ENCODE data around the gene SPINT1.
A peak's percentile ranks its signal among the peaks of the same experiment; 100 is the strongest.

The SPINT1 gene

GRCh38 chr15:40894681-40895448, 51.0 kb downstream of the SPINT1 start:
- peak; percentile 31 to 50 for DNase-seq

- DNase-seq: no peak
Measured at GRCh38 chr15:40899536-40900207, 55.8 kb downstream of the SPINT1 start.

GRCh38 chr15:40900256-40901052, 56.6 kb downstream of the SPINT1 start:
- no peak for DNase-seq

- no peak for DNase-seq
Measured at GRCh38 chr15:40901053-40901443, 57.2 kb downstream of the SPINT1 start.

GRCh38 chr15:40902605-40903561, 59.0 kb downstream of the SPINT1 start:
- DNase-seq: no peak

- no peak for DNase-seq
Measured at GRCh38 chr15:40904552-40905201, 60.8 kb downstream of the SPINT1 start.

- peak; percentile 66 to 76 for DNase-seq
Measured at GRCh38 chr15:40906091-40906990, 62.5 kb downstream of the SPINT1 start.

- DNase-seq: peak; percentile 38 to 42
Measured at GRCh38 chr15:40906991-40907802, 63.3 kb downstream of the SPINT1 start.

All from stimulated activated CD4-positive, alpha-beta T cell treated with anti-CD3 and anti-CD28 coated beads, Interleukin-4, amount 100 ng/mL, for 4 hours (primary cell).